Fibroblast of lung (primary cell): ENCODE measurements around the gene ZNF319. TPM values are rescaled to one million over a fixed set of nuclear protein-coding genes. Genes with fewer than 3 reads are reported as not detected.

Source experiments
- DNase-seq, 2 donors: peaks; one replicate each; pipeline versions ENCODE4 v3.0.0 to v3.0.0-alpha.2; 2010; ENCODE audit warnings: low read depth in 2 of 2
- H2AFZ ChIP-seq: 2 replicates; pipeline ENCODE4 v1.5.1; 2012; ENCODE audit warnings: low read length, control low read depth, inconsistent platforms
- H3K27ac ChIP-seq: 2 replicates; pipeline ENCODE4 v1.5.1; 2011; ENCODE audit warnings: low read length, control low read depth; ENCODE audit not compliant: insufficient read depth
- H3K27me3 ChIP-seq: 2 replicates; pipeline ENCODE4 v1.5.1; 2011; ENCODE audit warnings: mild to moderate bottlenecking, low read length; ENCODE audit not compliant: control insufficient read depth, insufficient read depth
- H3K36me3 ChIP-seq: 2 replicates; pipeline ENCODE4 v1.5.1; 2011; ENCODE audit warnings: low read length; ENCODE audit not compliant: control insufficient read depth, insufficient read depth
- H3K4me1 ChIP-seq: 2 replicates; pipeline ENCODE4 v1.5.1; 2011; ENCODE audit warnings: low read length; ENCODE audit not compliant: control insufficient read depth, insufficient read depth; ENCODE audit errors: extremely low read depth
- H3K4me2 ChIP-seq: 2 replicates; pipeline ENCODE4 v1.5.1; 2011; ENCODE audit warnings: low read length, control low read depth; ENCODE audit not compliant: insufficient read depth; ENCODE audit errors: extremely low read depth
- H3K4me3 ChIP-seq, 4 experiments: fragments of 200-600 bp in 1 of 4; sonication (generic) in 1 of 4; replicated peaks in 1 of 4; 2 replicates each; pipeline ENCODE4 v1.5.1; 2011 to 2016; ENCODE audit warnings: low read length in 4 of 4, low read depth in 3 of 4, mild to moderate bottlenecking in 3 of 4, control low read depth in 2 of 4, inconsistent platforms in 1 of 4, mixed read lengths in 1 of 4; ENCODE audit not compliant: insufficient read depth in 1 of 4; ENCODE audit errors: control extremely low read depth in 1 of 4
- H3K79me2 ChIP-seq: 2 replicates; pipeline ENCODE4 v1.5.1; 2012; ENCODE audit warnings: mild to moderate bottlenecking, low read length, inconsistent platforms; ENCODE audit not compliant: control insufficient read depth, insufficient read depth
- H3K9ac ChIP-seq: 2 replicates; pipeline ENCODE4 v1.5.1; 2011; ENCODE audit warnings: mild to moderate bottlenecking, low read length, control low read depth; ENCODE audit not compliant: insufficient read depth
- H3K9me3 ChIP-seq: 2 replicates; pipeline ENCODE4 v1.5.1; 2012; ENCODE audit warnings: low read depth, low read length; ENCODE audit not compliant: control insufficient read depth, insufficient read depth
- H4K20me1 ChIP-seq: 2 replicates; pipeline ENCODE4 v1.5.1; 2011; ENCODE audit warnings: low read length; ENCODE audit not compliant: control insufficient read depth, insufficient read depth; ENCODE audit errors: extremely low read depth
- CTCF ChIP-seq, 2 donors: IDR thresholded peaks in 1 of 2; conservative IDR thresholded peaks in 1 of 2; 1 replicate in 1 of 2; 2 replicates in 1 of 2; pipeline ENCODE4 v1.5.1; 2011 to 2012; ENCODE audit warnings: low read length in 2 of 2, control low read depth in 1 of 2, inconsistent platforms in 1 of 2, low read depth in 1 of 2, mild to moderate bottlenecking in 1 of 2
- EZH2 ChIP-seq: IDR thresholded peaks from 2 replicates; pipeline ENCODE4 v1.5.1; 2012; ENCODE audit warnings: low read length, control low read depth, mild to moderate bottlenecking; ENCODE audit errors: missing control alignments
- polyA plus RNA-seq, 2 donors: library from polyadenylated mRNA; depleted of rRNA in 1 of 2; stranded (reverse) in 1 of 2; unstranded in 1 of 2; fragments of >200 nt; gene quantifications; 2 replicates each; pipeline ENCODE4 v1.2.1, GENCODE V29; 2011 to 2012; ENCODE audit warnings: missing spikeins in 1 of 2
- total RNA-seq: library from RNA; depleted of rRNA; stranded (reverse); fragments of >200 nt; gene quantifications from 2 replicates; pipeline ENCODE4 v1.2.1, GENCODE V29; 2014

The ZNF319 gene
- total and polyA plus RNA-seq, 2 donors (not counting 1 experiment from before 2014, with no cell fraction given) = 2.6 to 4.1 TPM

- H3K4me1 ChIP-seq = peaks cover 2% of the 10 kb centered on the region
- no peaks in the 10 kb centered on the region for H3K9me3 ChIP-seq
- TF ChIP-seq EZH2 (no peak), CTCF (conservative IDR thresholded peaks at IDR 0.05 in 1 of 2, IDR thresholded peaks at IDR 0.05 in 1 of 2; ENCODE audit: low read depth in 1 of 2, low read length in 2 of 2) (no peak)
- no peak overlapping the region for H3K9ac ChIP-seq
- H3K27me3 ChIP-seq = no peaks in the 10 kb centered on the region
- no peak overlapping the region for H2AFZ ChIP-seq
- H3K4me3 ChIP-seq = no peak overlapping the region
- peaks cover 3% of the 10 kb centered on the region for H3K79me2 ChIP-seq
- H4K20me1 ChIP-seq = no peaks in the 10 kb centered on the region
- no peak overlapping the region for H3K4me2 ChIP-seq
- H3K36me3 ChIP-seq = peaks cover 16% of the 10 kb centered on the region
- H3K27ac ChIP-seq = no peak overlapping the region
- DNase-seq = no peak
Observed at GRCh38 chr16:57995721-57996405, 4.6 kb downstream of the ZNF319 start.

- H3K79me2 ChIP-seq = peaks cover 2% of the 10 kb centered on the region
- H3K27ac ChIP-seq = no peak overlapping the region
- no peaks in the 10 kb centered on the region for H3K27me3 ChIP-seq
- H3K4me2 ChIP-seq = no peak overlapping the region
- H2AFZ ChIP-seq = no peak overlapping the region
- peak; percentile 18 to 39 for TF ChIP-seq CTCF (conservative IDR thresholded peaks at IDR 0.05 in 1 of 2, IDR thresholded peaks at IDR 0.05 in 1 of 2; ENCODE audit: low read depth in 1 of 2, low read length in 2 of 2)
- no peak for TF ChIP-seq EZH2
- peaks cover 16% of the 10 kb centered on the region for H3K36me3 ChIP-seq
- H3K4me1 ChIP-seq = peaks cover 2% of the 10 kb centered on the region
- DNase-seq = peak in 1 of 2 donors; percentile 30
- no peak overlapping the region for H3K4me3 ChIP-seq
- no peaks in the 10 kb centered on the region for H3K9me3 ChIP-seq
- H3K9ac ChIP-seq = no peak overlapping the region
- no peaks in the 10 kb centered on the region for H4K20me1 ChIP-seq
Observed at GRCh38 chr16:57994778-57995177, 5.7 kb downstream of the ZNF319 start.

- Histone ChIP-seq H3K4me3 (no peak overlapping the region), H3K4me2 (no peak overlapping the region), H3K27ac (no peak overlapping the region), H2AFZ (no peak overlapping the region), H3K9me3 (no peaks in the 10 kb centered on the region), H3K36me3 (peaks cover 16% of the 10 kb centered on the region), H4K20me1 (no peaks in the 10 kb centered on the region), H3K9ac (no peak overlapping the region), H3K27me3 (no peaks in the 10 kb centered on the region), H3K4me1 (peaks cover 2% of the 10 kb centered on the region), H3K79me2 (no peaks in the 10 kb centered on the region)
- DNase-seq = no peak
- TF ChIP-seq CTCF (conservative IDR thresholded peaks at IDR 0.05 in 1 of 2, IDR thresholded peaks at IDR 0.05 in 1 of 2; ENCODE audit: low read depth in 1 of 2, low read length in 2 of 2) (no peak), EZH2 (no peak)
Observed at GRCh38 chr16:57994361-57994760, 6.1 kb downstream of the ZNF319 start.
